HG03066 (cell line): ENCODE measurements around the gene DHRS13.
"Not testable (repeated sequence)": the region's sequence is repeated elsewhere in the genome, so short reads cannot be mapped to it uniquely, and the experiment has no call there.

ENCODE experiments used
- ATAC-seq: cut with Tn5 transposase; IDR thresholded peaks from one replicate; pipeline ENCODE4 v1.9.1; 2021; ENCODE audit warnings: low read depth; ENCODE audit not compliant: unreplicated experiment

Gene DHRS13

GRCh38 chr17:28883967-28884702 lies 18.7 kb downstream of the DHRS13 start:
- ATAC-seq, result no peak

GRCh38 chr17:28882154-28882895 lies 20.6 kb downstream of the DHRS13 start:
- no peak for ATAC-seq

GRCh38 chr17:28881533-28882056 lies 21.3 kb downstream of the DHRS13 start:
- ATAC-seq, result no peak

GRCh38 chr17:28880572-28880945 lies 22.3 kb downstream of the DHRS13 start:
- ATAC-seq, result no peak

- no peak for ATAC-seq
Measured at GRCh38 chr17:28879886-28880571, 22.9 kb downstream of the DHRS13 start.

GRCh38 chr17:28878981-28879380 lies 23.9 kb downstream of the DHRS13 start:
- ATAC-seq, result no peak

- ATAC-seq, result no peak
Measured at GRCh38 chr17:28878158-28878910, 24.5 kb downstream of the DHRS13 start.

GRCh38 chr17:28877150-28877711 lies 25.6 kb downstream of the DHRS13 start:
- not testable (repeated sequence) for ATAC-seq

- ATAC-seq, result no peak
Measured at GRCh38 chr17:28875848-28876550, 26.9 kb downstream of the DHRS13 start.

GRCh38 chr17:28874750-28875149 lies 28.1 kb downstream of the DHRS13 start:
- no peak for ATAC-seq

- no peak for ATAC-seq
Measured at GRCh38 chr17:28873839-28874238, 29.0 kb downstream of the DHRS13 start.

- ATAC-seq, result peak; percentile 93
Measured at GRCh38 chr17:28871056-28871579, 31.8 kb downstream of the DHRS13 start.

GRCh38 chr17:28867276-28867675 lies 35.6 kb downstream of the DHRS13 start:
- no peak for ATAC-seq

- no peak for ATAC-seq
Measured at GRCh38 chr17:28865946-28866752, 36.7 kb downstream of the DHRS13 start.

- ATAC-seq, result no peak
Measured at GRCh38 chr17:28864991-28865849, 37.7 kb downstream of the DHRS13 start.

GRCh38 chr17:28863953-28864352 lies 38.9 kb downstream of the DHRS13 start:
- ATAC-seq, result no peak

- no peak for ATAC-seq
Measured at GRCh38 chr17:28862561-28862960, 40.3 kb downstream of the DHRS13 start.
